GM12878 (cell line): ENCODE measurements around the gene PREX1. TPM values are rescaled to one million over a fixed set of nuclear protein-coding genes. Genes with fewer than 3 reads are reported as not detected.

Source experiments
- ATAC-seq: fragments of 200-7000 bp; cut with Tn5 transposase; 3 replicates; pipeline ENCODE4 v1.9.1; 2020; ENCODE audit warnings: mild to moderate bottlenecking, moderate library complexity
- BruUV-seq: library from RNA; stranded (reverse); fragments of 400-500 nt; replicated peaks from 2 replicates; lab custom pipeline; 2021; lab: Mats Ljungman, UMichigan
- CTCF ChIA-PET: fragments of 300-600 bp; sonication (Branson Sonifier 250); formaldehyde crosslinking; extraction: SDS; loops from one replicate; lab custom pipeline; 2021; ENCODE audit warnings: inconsistent platforms; lab: Yijun Ruan, JAX
- POLR2A ChIA-PET: fragments of 350-600 bp; formaldehyde crosslinking; extraction: SDS; loops from one replicate; lab custom pipeline; 2021; ENCODE audit warnings: inconsistent platforms; lab: Charles Lee
- RAD21 ChIA-PET: fragments of 300-600 bp; sonication (Branson Sonifier 250); formaldehyde crosslinking; loops from one replicate; lab custom pipeline; 2023; ENCODE audit warnings: antibody characterized with exemption; ENCODE audit not compliant: unreplicated experiment; lab: Charles Lee
- SMC1A ChIA-PET: fragments of 300-600 bp; sonication (Branson Sonifier 250); formaldehyde crosslinking; loops from one replicate; lab custom pipeline; 2023; ENCODE audit not compliant: unreplicated experiment, uncharacterized antibody; lab: Charles Lee
- DNase-seq: peaks from one replicate; pipeline ENCODE4 v3.0.0-alpha.2; 2011; ENCODE audit warnings: low read depth, low spot score
- FAIRE-seq: peaks from 3 replicates; lab custom pipeline; 2011; peaks lifted over from hg19 to GRCh38; lab: Jason Lieb, UNC
- H2AFZ ChIP-seq: 2 replicates; pipeline ENCODE4 v1.6.0; 2011; ENCODE audit warnings: low read depth, low read length, control low read depth; ENCODE audit not compliant: control insufficient read depth
- H3K27ac ChIP-seq: 2 replicates; pipeline ENCODE4 v1.5.1; 2011; ENCODE audit warnings: control low read depth; ENCODE audit not compliant: control insufficient read depth, insufficient read depth
- H3K27me3 ChIP-seq, 2 experiments: replicated peaks in 1 of 2; 2 replicates each; pipeline versions ENCODE4 v1.6.0 to v1.6.1; 2011; ENCODE audit warnings: low read length in 1 of 2; ENCODE audit not compliant: control insufficient read depth in 2 of 2, insufficient read depth in 2 of 2
- H3K36me3 ChIP-seq, 2 experiments: 2 replicates each; pipeline ENCODE4 v1.5.1; 2011; ENCODE audit warnings: low read length in 1 of 2; ENCODE audit not compliant: control insufficient read depth in 2 of 2, insufficient read depth in 2 of 2
- H3K4me1 ChIP-seq: 2 replicates; pipeline ENCODE4 v1.6.1; 2011; ENCODE audit warnings: mild to moderate bottlenecking, low read length, moderate library complexity, mixed read lengths; ENCODE audit not compliant: control insufficient read depth, insufficient read depth
- H3K4me2 ChIP-seq: 2 replicates; pipeline ENCODE4 v1.6.0; 2011; ENCODE audit warnings: control low read depth; ENCODE audit not compliant: control insufficient read depth, insufficient read depth
- H3K4me3 ChIP-seq: fragments of 200-600 bp; sonication (generic); 2 replicates; pipeline ENCODE4 v1.5.1; 2016
- H3K79me2 ChIP-seq: 2 replicates; pipeline ENCODE4 v1.6.0; 2011; ENCODE audit warnings: low read length; ENCODE audit not compliant: control insufficient read depth, insufficient read depth
- H3K9ac ChIP-seq: 2 replicates; pipeline ENCODE4 v1.8.0; 2011; ENCODE audit warnings: low read length, control low read depth, mixed read lengths; ENCODE audit not compliant: control insufficient read depth, insufficient read depth
- H3K9me3 ChIP-seq: replicated peaks from 3 replicates; pipeline ENCODE4 v1.5.1; 2011; ENCODE audit warnings: mild to moderate bottlenecking, low read length; ENCODE audit not compliant: control insufficient read depth, insufficient read depth
- H4K20me1 ChIP-seq: 2 replicates; pipeline ENCODE4 v1.6.0; 2011; ENCODE audit not compliant: control insufficient read depth, insufficient read depth
- ATF3 ChIP-seq: IDR thresholded peaks from 2 replicates; pipeline ENCODE4 v1.6.1; 2011; ENCODE audit warnings: low read depth, mild to moderate bottlenecking, low read length, moderate library complexity, borderline replicate concordance; ENCODE audit errors: extremely low read depth
- BMI1 ChIP-seq: fragments of 450-650 bp; IDR thresholded peaks from 2 replicates; pipeline ENCODE4 v1.6.1; 2016; ENCODE audit warnings: mild to moderate bottlenecking, moderate library complexity, borderline replicate concordance
- FOS ChIP-seq: IDR thresholded peaks from 3 replicates; pipeline ENCODE4 v1.6.1; 2011; ENCODE audit warnings: borderline replicate concordance; ENCODE audit not compliant: insufficient read length; ENCODE audit errors: extremely low read depth
- KDM1A ChIP-seq: fragments of 200-600 bp; sonication (generic); IDR thresholded peaks from 2 replicates; pipeline ENCODE4 v1.6.1; 2016; ENCODE audit warnings: borderline replicate concordance
- POLR2A ChIP-seq: IDR thresholded peaks from 2 replicates; pipeline ENCODE4 v1.6.1; 2011; ENCODE audit warnings: low read depth, mild to moderate bottlenecking, low read length
- RCOR1 ChIP-seq: conservative IDR thresholded peaks from 2 replicates; pipeline ENCODE4 v1.6.1; 2012; ENCODE audit warnings: low read depth, low read length, improper control_type of control experiment
- TARDBP ChIP-seq: IDR thresholded peaks from 2 replicates; pipeline ENCODE4 v1.6.1; 2016; ENCODE audit warnings: borderline replicate concordance
- YY1 ChIP-seq: IDR thresholded peaks from 2 replicates; pipeline ENCODE4 v1.6.1; 2011; ENCODE audit warnings: low read depth, mild to moderate bottlenecking, low read length
- WGBS: methylation state at CpG from one replicate; pipeline ENCODE4 v1.1.6; 2016; ENCODE audit warnings: low lambda C conversion rate; ENCODE audit not compliant: insufficient replicate concordance, insufficient coverage; ENCODE audit errors: missing lambda C conversion rate; 5-methylcytosine and 5-hydroxymethylcytosine counted together
- in situ Hi-C: fragments of 300-500 bp; cut with MboI; formaldehyde crosslinking; loops from 9 replicates; pipeline ENCODE4 v1.14.3; 2018; ENCODE audit warnings: mixed read lengths
- intact Hi-C: fragments of 100-400 bp; cut with micrococcal nuclease; formaldehyde crosslinking; loops from one replicate; pipeline ENCODE4 v1.14.2; 2022; ENCODE audit not compliant: unreplicated experiment
- polyA plus RNA-seq, 11 experiments: library from polyadenylated mRNA; depleted of rRNA in 4 of 11; unstranded in 6 of 11; stranded (reverse) in 5 of 11; fragments of >200 nt; fragmentation: Nextera tagmentation in 4 of 11; fragmentation: Illumina TruSeq in 1 of 11; extraction: Ambion mirVana in 4 of 11; extraction: Trizol in 1 of 11; gene quantifications; 1 replicate in 1 of 11; 2 replicates in 10 of 11; pipeline versions ENCODE4 v1.2.1 to v1.2.3, GENCODE V29; 2011 to 2016; ENCODE audit warnings: inconsistent platforms in 2 of 11, missing spikeins in 2 of 11, low read depth in 1 of 11
- total RNA-seq, 4 experiments: library from RNA; depleted of rRNA in 3 of 4; stranded (reverse); fragments of >200 nt in 3 of 4; fragmentation: Illumina TruSeq in 1 of 4; extraction: Trizol in 1 of 4; gene quantifications; 2 replicates each; pipeline versions ENCODE4 v1.2.1 to v1.2.3, GENCODE V29; 2013 to 2021

PREX1 gene
- total and polyA plus RNA-seq, 10 of the 15 experiments (the other 5 are each of a cell fraction or from before 2014, with no cell fraction given): 2.6 to 114 (median 38.9) TPM

GRCh38 chr20:48747840-48748414 lies 79.9 kb downstream of the PREX1 start:
- Histone ChIP-seq H3K4me3 (no peak overlapping the region), H3K4me2 (no peak overlapping the region), H3K4me1 (peaks cover 47% of the 10 kb centered on the region), H3K79me2 (peaks cover 51% of the 10 kb centered on the region), H3K27ac (no peak overlapping the region), H3K36me3 (peaks cover 26 to 30% of the 10 kb centered on the region in 2 experiments), H3K9me3 (no peaks in the 10 kb centered on the region), H4K20me1 (no peaks in the 10 kb centered on the region), H2AFZ (no peak overlapping the region), H3K9ac (no peak overlapping the region), H3K27me3 (no peaks in the 10 kb centered on the region)
- 82% methylated on average over 15 of the region's 15 CpGs for WGBS
- POLR2A ChIA-PET: interaction anchor here (1.5 kb wide), 1 partner anchor 9 kb away, joined by 4 read pairs; no protein-coding TSS in a partner anchor
- in situ Hi-C loops: no loop called here
- FAIRE-seq (no peak), DNase-seq (no peak), ATAC-seq (peak; percentile 13; the same call in 1 of the 3 replicates)
- RAD21 ChIA-PET: interaction anchor here (1.0 kb wide), 1 partner anchor 9 kb away, joined by 3 read pairs; no protein-coding TSS in a partner anchor
- intact Hi-C loops: no loop called here
- SMC1A ChIA-PET: interaction anchor here (0.6 to 0.7 kb wide), 2 partner anchors 10 to 36 kb away, joined by 3 read pairs; no protein-coding TSS in a partner anchor
- CTCF ChIA-PET: interaction anchor here (0.7 kb wide), 1 partner anchor 12 kb away, joined by 3 read pairs; no protein-coding TSS in a partner anchor
- BruUV-seq: no TSS peak
- TF ChIP-seq YY1 (no peak), KDM1A (no peak), TARDBP (no peak), RCOR1 (no peak), BMI1 (no peak), ATF3 (no peak), POLR2A (no peak), FOS (no peak)
